GM12878 (cell line): ENCODE measurements around the gene CNTLN. TPM values are rescaled to one million over a fixed set of nuclear protein-coding genes. Genes with fewer than 3 reads are reported as not detected.

Source experiments
- ATAC-seq: fragments of 200-7000 bp; cut with Tn5 transposase; 3 replicates; pipeline ENCODE4 v1.9.1; 2020; ENCODE audit warnings: mild to moderate bottlenecking, moderate library complexity
- BruUV-seq: library from RNA; stranded (reverse); fragments of 400-500 nt; replicated peaks from 2 replicates; lab custom pipeline; 2021; lab: Mats Ljungman, UMichigan
- CTCF ChIA-PET: fragments of 300-600 bp; sonication (Branson Sonifier 250); formaldehyde crosslinking; extraction: SDS; loops from one replicate; lab custom pipeline; 2021; ENCODE audit warnings: inconsistent platforms; lab: Yijun Ruan, JAX
- POLR2A ChIA-PET: fragments of 350-600 bp; formaldehyde crosslinking; extraction: SDS; loops from one replicate; lab custom pipeline; 2021; ENCODE audit warnings: inconsistent platforms; lab: Charles Lee
- RAD21 ChIA-PET: fragments of 300-600 bp; sonication (Branson Sonifier 250); formaldehyde crosslinking; loops from one replicate; lab custom pipeline; 2023; ENCODE audit warnings: antibody characterized with exemption; ENCODE audit not compliant: unreplicated experiment; lab: Charles Lee
- SMC1A ChIA-PET: fragments of 300-600 bp; sonication (Branson Sonifier 250); formaldehyde crosslinking; loops from one replicate; lab custom pipeline; 2023; ENCODE audit not compliant: unreplicated experiment, uncharacterized antibody; lab: Charles Lee
- DNase-seq: peaks from one replicate; pipeline ENCODE4 v3.0.0-alpha.2; 2011; ENCODE audit warnings: low read depth, low spot score
- FAIRE-seq: peaks from 3 replicates; lab custom pipeline; 2011; peaks lifted over from hg19 to GRCh38; lab: Jason Lieb, UNC
- H2AFZ ChIP-seq: 2 replicates; pipeline ENCODE4 v1.6.0; 2011; ENCODE audit warnings: low read depth, low read length, control low read depth; ENCODE audit not compliant: control insufficient read depth
- H3K27ac ChIP-seq: 2 replicates; pipeline ENCODE4 v1.5.1; 2011; ENCODE audit warnings: control low read depth; ENCODE audit not compliant: control insufficient read depth, insufficient read depth
- H3K27me3 ChIP-seq, 2 experiments: replicated peaks in 1 of 2; 2 replicates each; pipeline versions ENCODE4 v1.6.0 to v1.6.1; 2011; ENCODE audit warnings: low read length in 1 of 2; ENCODE audit not compliant: control insufficient read depth in 2 of 2, insufficient read depth in 2 of 2
- H3K36me3 ChIP-seq, 2 experiments: 2 replicates each; pipeline ENCODE4 v1.5.1; 2011; ENCODE audit warnings: low read length in 1 of 2; ENCODE audit not compliant: control insufficient read depth in 2 of 2, insufficient read depth in 2 of 2
- H3K4me1 ChIP-seq: 2 replicates; pipeline ENCODE4 v1.6.1; 2011; ENCODE audit warnings: mild to moderate bottlenecking, low read length, moderate library complexity, mixed read lengths; ENCODE audit not compliant: control insufficient read depth, insufficient read depth
- H3K4me2 ChIP-seq: 2 replicates; pipeline ENCODE4 v1.6.0; 2011; ENCODE audit warnings: control low read depth; ENCODE audit not compliant: control insufficient read depth, insufficient read depth
- H3K4me3 ChIP-seq: fragments of 200-600 bp; sonication (generic); 2 replicates; pipeline ENCODE4 v1.5.1; 2016
- H3K79me2 ChIP-seq: 2 replicates; pipeline ENCODE4 v1.6.0; 2011; ENCODE audit warnings: low read length; ENCODE audit not compliant: control insufficient read depth, insufficient read depth
- H3K9ac ChIP-seq: 2 replicates; pipeline ENCODE4 v1.8.0; 2011; ENCODE audit warnings: low read length, control low read depth, mixed read lengths; ENCODE audit not compliant: control insufficient read depth, insufficient read depth
- H3K9me3 ChIP-seq: replicated peaks from 3 replicates; pipeline ENCODE4 v1.5.1; 2011; ENCODE audit warnings: mild to moderate bottlenecking, low read length; ENCODE audit not compliant: control insufficient read depth, insufficient read depth
- H4K20me1 ChIP-seq: 2 replicates; pipeline ENCODE4 v1.6.0; 2011; ENCODE audit not compliant: control insufficient read depth, insufficient read depth
- CHD4 ChIP-seq: fragments of 200-600 bp; sonication (generic); IDR thresholded peaks from 2 replicates; pipeline ENCODE4 v1.6.1; 2016; ENCODE audit warnings: mild to moderate bottlenecking
- CUX1 ChIP-seq: IDR thresholded peaks from 2 replicates; pipeline ENCODE4 v1.6.1; 2012; ENCODE audit warnings: improper control_type of control experiment, low read depth, low read length; ENCODE audit not compliant: insufficient replicate concordance
- HDAC2 ChIP-seq: fragments of 200-600 bp; sonication (generic); IDR thresholded peaks from 2 replicates; pipeline ENCODE4 v1.6.1; 2017
- HDGF ChIP-seq: fragments of 450-650 bp; IDR thresholded peaks from 2 replicates; pipeline ENCODE4 v1.6.1; 2016; ENCODE audit warnings: antibody characterized with exemption
- JUNB ChIP-seq: IDR thresholded peaks from 2 replicates; pipeline ENCODE4 v1.6.1; 2016; ENCODE audit warnings: antibody characterized with exemption, mild to moderate bottlenecking
- JUND ChIP-seq: IDR thresholded peaks from 2 replicates; pipeline ENCODE4 v1.6.1; 2012; ENCODE audit warnings: low read depth, mild to moderate bottlenecking, low read length, improper control_type of control experiment, moderate library complexity
- NR2C1 ChIP-seq: fragments of 450-650 bp; IDR thresholded peaks from 2 replicates; pipeline ENCODE4 v1.6.1; 2017; ENCODE audit warnings: antibody characterized with exemption, mild to moderate bottlenecking, moderate library complexity
- PML ChIP-seq: IDR thresholded peaks from 2 replicates; pipeline ENCODE4 v1.6.1; 2012; ENCODE audit warnings: low read length, inconsistent platforms
- POLR2AphosphoS5 ChIP-seq: IDR thresholded peaks from 2 replicates; pipeline ENCODE4 v1.6.1; 2011; ENCODE audit warnings: mild to moderate bottlenecking, low read length, inconsistent platforms
- SP1 ChIP-seq: IDR thresholded peaks from one replicate; pipeline ENCODE4 v1.6.1; 2011; ENCODE audit warnings: low read depth, low read length
- SREBF1 ChIP-seq: IDR thresholded peaks from 2 replicates; pipeline ENCODE4 v1.6.1; 2012; ENCODE audit warnings: mild to moderate bottlenecking, low read length
- TAF1 ChIP-seq: IDR thresholded peaks from 2 replicates; pipeline ENCODE4 v1.6.1; 2011; ENCODE audit warnings: mild to moderate bottlenecking, low read depth, low read length, borderline replicate concordance
- ZZZ3 ChIP-seq: IDR thresholded peaks from 2 replicates; pipeline ENCODE4 v1.6.1; 2011; ENCODE audit warnings: low read depth; ENCODE audit not compliant: control insufficient read depth, insufficient read length
- WGBS: methylation state at CpG from one replicate; pipeline ENCODE4 v1.1.6; 2016; ENCODE audit warnings: low lambda C conversion rate; ENCODE audit not compliant: insufficient replicate concordance, insufficient coverage; ENCODE audit errors: missing lambda C conversion rate; 5-methylcytosine and 5-hydroxymethylcytosine counted together
- in situ Hi-C: fragments of 300-500 bp; cut with MboI; formaldehyde crosslinking; loops from 9 replicates; pipeline ENCODE4 v1.14.3; 2018; ENCODE audit warnings: mixed read lengths
- intact Hi-C: fragments of 100-400 bp; cut with micrococcal nuclease; formaldehyde crosslinking; loops from one replicate; pipeline ENCODE4 v1.14.2; 2022; ENCODE audit not compliant: unreplicated experiment
- polyA plus RNA-seq, 11 experiments: library from polyadenylated mRNA; depleted of rRNA in 4 of 11; unstranded in 6 of 11; stranded (reverse) in 5 of 11; fragments of >200 nt; fragmentation: Nextera tagmentation in 4 of 11; fragmentation: Illumina TruSeq in 1 of 11; extraction: Ambion mirVana in 4 of 11; extraction: Trizol in 1 of 11; gene quantifications; 1 replicate in 1 of 11; 2 replicates in 10 of 11; pipeline versions ENCODE4 v1.2.1 to v1.2.3, GENCODE V29; 2011 to 2016; ENCODE audit warnings: inconsistent platforms in 2 of 11, missing spikeins in 2 of 11, low read depth in 1 of 11
- total RNA-seq, 4 experiments: library from RNA; depleted of rRNA in 3 of 4; stranded (reverse); fragments of >200 nt in 3 of 4; fragmentation: Illumina TruSeq in 1 of 4; extraction: Trizol in 1 of 4; gene quantifications; 2 replicates each; pipeline versions ENCODE4 v1.2.1 to v1.2.3, GENCODE V29; 2013 to 2021

CNTLN gene
- total and polyA plus RNA-seq, 10 of the 15 experiments (the other 5 are each of a cell fraction or from before 2014, with no cell fraction given), result 0.01 to 7.0 (median 0.03) TPM; not detected in 4

- ChIA-PET CTCF (no interaction called here), SMC1A (interaction anchor here (1.5 to 1.7 kb wide), 2 partner anchors 10 to 13 kb away, joined by 4 to 7 read pairs; no protein-coding TSS in a partner anchor), RAD21 (no interaction called here), POLR2A (no interaction called here)
- FAIRE-seq (no peak), DNase-seq (no peak), ATAC-seq (no peak)
- no peak overlapping the region for H3K27ac ChIP-seq
- WGBS, result 4% methylated on average over 2 of the region's 2 CpGs
- H4K20me1 ChIP-seq, result no peaks in the 10 kb centered on the region
- H3K79me2 ChIP-seq, result no peaks in the 10 kb centered on the region
- no peaks in the 10 kb centered on the region for H3K4me1 ChIP-seq
- H3K4me2 ChIP-seq, result no peak overlapping the region
- H3K4me3 ChIP-seq, result no peak overlapping the region
- no peaks in the 10 kb centered on the region for H3K9me3 ChIP-seq
- no peaks in the 10 kb centered on the region for H3K27me3 ChIP-seq
- no peak for TF ChIP-seq JUND
- no peak for TF ChIP-seq PML
- TF ChIP-seq POLR2AphosphoS5, result no peak
- TF ChIP-seq CHD4, result no peak
- no peak for TF ChIP-seq ZZZ3
- no peak for TF ChIP-seq SP1
- no peak for TF ChIP-seq JUNB
- no peak for TF ChIP-seq NR2C1
- TF ChIP-seq SREBF1, result no peak
- TF ChIP-seq HDAC2, result no peak
- no peak for TF ChIP-seq TAF1
- TF ChIP-seq CUX1, result no peak
- no peak for TF ChIP-seq HDGF
- intact Hi-C loops, result no loop called here
- H3K36me3 ChIP-seq, result no peaks in the 10 kb centered on the region
- in situ Hi-C loops, result no loop called here
- H3K9ac ChIP-seq, result no peak overlapping the region
- BruUV-seq, result no TSS peak
- no peak overlapping the region for H2AFZ ChIP-seq
Measured at GRCh38 chr9:17236147-17236546, 101.3 kb downstream of the CNTLN start.
